Right cardiac atrium (tissue), 5 donors: ENCODE measurements around the gene TENM4. TPM values are rescaled to one million over a fixed set of nuclear protein-coding genes. Genes with fewer than 3 reads are reported as not detected.

Source experiments
- ATAC-seq, 2 donors: fragments of 200-7000 bp; cut with Tn5 transposase; one replicate each; pipeline versions ENCODE4 v1.8.0 to v1.9.1; 2020; ENCODE audit warnings: moderate library complexity in 2 of 2, mild to moderate bottlenecking in 1 of 2
- DNase-seq, 3 donors: peaks; one replicate each; pipeline ENCODE4 v3.0.0-alpha.2; 2020
- H3K27ac ChIP-seq: one replicate; pipeline ENCODE4 v1.5.1; 2013; ENCODE audit warnings: mild to moderate bottlenecking, low read length, control low read depth, moderate library complexity
- H3K27me3 ChIP-seq: one replicate; pipeline ENCODE4 v1.6.1; 2013; ENCODE audit not compliant: control insufficient read depth, insufficient read depth
- H3K4me1 ChIP-seq: one replicate; pipeline ENCODE4 v1.6.1; 2013; ENCODE audit warnings: low read length; ENCODE audit not compliant: control insufficient read depth, insufficient read depth
- H3K4me3 ChIP-seq: one replicate; pipeline ENCODE4 v1.5.1; 2013; ENCODE audit warnings: low read length, control low read depth
- H3K9me3 ChIP-seq: one replicate; pipeline ENCODE4 v1.6.1; 2013; ENCODE audit warnings: low read length; ENCODE audit not compliant: control insufficient read depth
- WGBS: extraction: QIAGEN DNeasy Blood & Tissue Kit; methylation state at CpG from one replicate; pipeline ENCODE4 v1.1.7; 2013; 5-methylcytosine and 5-hydroxymethylcytosine counted together
- intact Hi-C, 4 donors: fragments of 100-400 bp; cut with DNase I; formaldehyde crosslinking; loops; one replicate each; pipeline versions ENCODE4 v1.11.0 to v1.14.0; 2022 to 2023
- polyA plus RNA-seq: library from polyadenylated mRNA; stranded (reverse); fragments of 200-250 nt; gene quantifications from one replicate; pipeline ENCODE4 v1.2.3, GENCODE V29; 2013
- total RNA-seq, 4 donors: library from RNA; stranded (reverse); fragmentation: NEBNext Ultra II Directional; extraction: Animal tissue kit (Norgen Biotek cat#: 25700); gene quantifications; one replicate each; pipeline ENCODE4 v1.2.1, GENCODE V29; 2021
- donor health status: healthy with polysubstance abuse.
- donor health status: DM: no; HTN: yes; CAD: no.
- donor health status: DM: no; HTN: no; CAD: no.
- donor health status: DM: no; HTN: yes; CAD: no; lungs with severe emphysema.
- donor health status: DM: yes; HTN: yes; CAD: no.

The TENM4 gene
- total and polyA plus RNA-seq, 5 donors = 0.26 to 2.3 (median 0.71) TPM

GRCh38 chr11:79417069-79417920 lies 23.5 kb downstream of the TENM4 start:
- intact Hi-C loops = no loop called here
- no peak for ATAC-seq

DNA sequence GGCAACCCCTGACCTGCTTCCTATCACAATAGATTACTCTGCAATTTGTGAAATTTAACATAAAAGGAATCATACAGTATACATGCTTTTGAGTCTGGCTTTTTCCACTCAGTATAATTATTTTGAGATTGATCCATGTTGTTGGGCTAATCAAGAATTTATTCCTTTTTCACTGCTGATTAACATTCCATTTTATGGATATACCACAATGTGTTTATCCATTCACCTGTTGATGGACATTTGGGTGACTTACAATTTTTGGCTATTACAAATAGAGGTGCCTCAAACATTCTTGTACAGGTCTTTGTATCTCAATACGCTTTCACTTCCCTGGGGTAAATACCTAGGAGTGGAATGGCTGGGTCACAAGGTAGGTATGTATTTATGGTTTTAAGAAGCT lies 24.9 kb downstream of the TENM4 start:
- no peak for DNase-seq
- no peaks in the 10 kb centered on the region for H3K27me3 ChIP-seq
- H3K27ac ChIP-seq = no peak overlapping the region
- H3K4me3 ChIP-seq = no peak overlapping the region
- H3K9me3 ChIP-seq = no peaks in the 10 kb centered on the region
- ATAC-seq = no peak
- no peaks in the 10 kb centered on the region for H3K4me1 ChIP-seq
- intact Hi-C loops = no loop called here
- WGBS = 95% methylated on average over 1 of the region's 1 CpG

More at GRCh38 chr11:79417069-79417920, 23.5 kb downstream of the TENM4 start:
- H3K4me3 ChIP-seq = no peak overlapping the region
- WGBS = 84% methylated on average over 6 of the region's 6 CpGs
- H3K27me3 ChIP-seq = no peaks in the 10 kb centered on the region
- no peaks in the 10 kb centered on the region for H3K4me1 ChIP-seq
- no peaks in the 10 kb centered on the region for H3K9me3 ChIP-seq
- DNase-seq = no peak
- H3K27ac ChIP-seq = no peak overlapping the region

DNA sequence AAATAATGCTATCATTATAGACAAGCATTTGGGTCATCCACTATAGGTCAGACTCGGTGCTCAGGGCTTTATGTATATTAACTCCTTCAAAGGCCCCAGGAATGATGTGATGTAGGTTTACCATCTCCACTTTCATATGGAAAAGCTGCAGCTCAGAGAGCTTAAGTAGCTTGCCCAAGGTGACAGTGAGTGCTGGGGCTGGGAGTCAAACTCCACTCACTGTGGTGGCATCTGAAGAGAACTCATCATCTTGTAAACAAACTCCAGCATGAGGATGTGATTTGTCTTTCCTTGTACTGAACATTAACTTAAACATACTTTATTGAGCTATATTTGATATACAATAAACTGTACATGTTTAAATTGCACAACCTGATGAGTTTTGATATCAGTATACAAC lies 25.4 kb downstream of the TENM4 start:
- H3K27me3 ChIP-seq = no peaks in the 10 kb centered on the region
- no peak for DNase-seq
- no peak overlapping the region for H3K4me3 ChIP-seq
- intact Hi-C loops = no loop called here
- H3K9me3 ChIP-seq = no peaks in the 10 kb centered on the region
- 72% methylated on average over 1 of the region's 1 CpG for WGBS
- no peak overlapping the region for H3K27ac ChIP-seq
- no peak for ATAC-seq
- H3K4me1 ChIP-seq = no peaks in the 10 kb centered on the region

GRCh38 chr11:79414644-79415317 lies 26.0 kb downstream of the TENM4 start:
- intact Hi-C loops = no loop called here
- H3K27ac ChIP-seq = no peak overlapping the region
- no peaks in the 10 kb centered on the region for H3K9me3 ChIP-seq
- H3K4me3 ChIP-seq = no peak overlapping the region
- ATAC-seq (peak in 1 of 2 donors; percentile 47), DNase-seq (peak in 2 of 3 donors; percentile 33 to 54)
- no peaks in the 10 kb centered on the region for H3K27me3 ChIP-seq
- no peaks in the 10 kb centered on the region for H3K4me1 ChIP-seq
- 55% methylated on average over 8 of the region's 8 CpGs for WGBS

DNA sequence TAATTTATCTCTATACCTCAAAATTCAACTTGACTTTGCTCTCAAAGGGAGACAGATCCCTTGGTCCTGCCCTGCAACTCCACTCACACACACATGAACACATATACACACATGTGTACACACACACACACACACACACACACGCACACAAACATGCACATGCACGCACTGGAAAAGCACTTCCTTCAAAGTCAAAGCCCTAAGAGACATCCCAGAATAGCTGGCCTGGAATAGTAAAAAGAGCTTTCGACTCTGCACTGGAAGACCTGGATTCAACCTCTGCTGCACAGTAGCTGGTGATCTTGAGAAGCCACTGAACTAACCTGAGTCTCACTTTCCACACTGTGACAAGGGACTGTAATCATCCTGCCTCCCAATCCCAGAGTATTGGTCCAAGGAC lies 26.8 kb downstream of the TENM4 start:
- intact Hi-C loops = no loop called here
- DNase-seq (no peak), ATAC-seq (no peak)
- Histone ChIP-seq H3K9me3 (no peaks in the 10 kb centered on the region), H3K4me1 (no peaks in the 10 kb centered on the region), H3K27me3 (no peaks in the 10 kb centered on the region), H3K27ac (no peak overlapping the region), H3K4me3 (no peak overlapping the region)
- 53% methylated on average over 3 of the region's 3 CpGs for WGBS

GRCh38 chr11:79413268-79413667 lies 27.6 kb downstream of the TENM4 start:
- H3K4me1 ChIP-seq = no peaks in the 10 kb centered on the region
- no peak overlapping the region for H3K4me3 ChIP-seq
- no peaks in the 10 kb centered on the region for H3K9me3 ChIP-seq
- no peak overlapping the region for H3K27ac ChIP-seq
- 18% methylated on average over 4 of the region's 4 CpGs for WGBS
- no peaks in the 10 kb centered on the region for H3K27me3 ChIP-seq
- ATAC-seq (peak; percentile 94 to 97), DNase-seq (peak; percentile 86 to 95 (median 92))
- intact Hi-C loops = no loop called here

GRCh38 chr11:79412761-79413160 lies 28.1 kb downstream of the TENM4 start:
- Histone ChIP-seq H3K4me3 (no peak overlapping the region), H3K4me1 (no peaks in the 10 kb centered on the region), H3K27ac (no peak overlapping the region), H3K27me3 (no peaks in the 10 kb centered on the region), H3K9me3 (no peaks in the 10 kb centered on the region)
- intact Hi-C loops = no loop called here
- DNase-seq (no peak), ATAC-seq (no peak)
- WGBS = 69% methylated on average over 1 of the region's 1 CpG

- Histone ChIP-seq H3K9me3 (no peaks in the 10 kb centered on the region), H3K27ac (no peak overlapping the region), H3K4me1 (no peaks in the 10 kb centered on the region), H3K27me3 (no peaks in the 10 kb centered on the region), H3K4me3 (no peak overlapping the region)
- intact Hi-C loops = no loop called here
- DNase-seq (no peak), ATAC-seq (no peak)
- WGBS = 88% methylated on average over 6 of the region's 6 CpGs
These were observed 31.5 kb downstream of the TENM4 start for GRCh38 chr11:79409330-79409729.

DNA sequence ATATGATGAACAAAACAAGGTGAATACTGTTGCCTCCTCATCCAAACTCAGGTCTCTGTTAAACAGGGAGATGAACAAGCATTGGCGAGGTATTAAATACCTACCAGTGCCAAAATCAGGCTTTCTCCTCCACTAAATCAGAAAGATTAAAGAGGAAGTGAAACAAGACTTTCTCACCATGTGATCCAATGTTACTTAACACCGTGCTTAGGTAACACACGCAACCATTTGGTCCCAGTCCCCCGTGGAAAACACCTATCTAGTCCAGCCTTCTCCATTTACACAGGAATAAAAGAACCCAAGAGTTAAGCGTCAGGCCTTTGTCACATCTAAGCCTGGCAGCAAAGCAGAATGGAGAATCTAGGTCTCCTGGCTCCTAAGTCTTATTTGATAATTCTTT lies 34.5 kb downstream of the TENM4 start:
- intact Hi-C loops = no loop called here
- no peaks in the 10 kb centered on the region for H3K9me3 ChIP-seq
- no peaks in the 10 kb centered on the region for H3K27me3 ChIP-seq
- no peak overlapping the region for H3K27ac ChIP-seq
- H3K4me3 ChIP-seq = no peak overlapping the region
- ATAC-seq = no peak
- WGBS = 70% methylated on average over 5 of the region's 5 CpGs
- no peaks in the 10 kb centered on the region for H3K4me1 ChIP-seq
- no peak for DNase-seq

DNA sequence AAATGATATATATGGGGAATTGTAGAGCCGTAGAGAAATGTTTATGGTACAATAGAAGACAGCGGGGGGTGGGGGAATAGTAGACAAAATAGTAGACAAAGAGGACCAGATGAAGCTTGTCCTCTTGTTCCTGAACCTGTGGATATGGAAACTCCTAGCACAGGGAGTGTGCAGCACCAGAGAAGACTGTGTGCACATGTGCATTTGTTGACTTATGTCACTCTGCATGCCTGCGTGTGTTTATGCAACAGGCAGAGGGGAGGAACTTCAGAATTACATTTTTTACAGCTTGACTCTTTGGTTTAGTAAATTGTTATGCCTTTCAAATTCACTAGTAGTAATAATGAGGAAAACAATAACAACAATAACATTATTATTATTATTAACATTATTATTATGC lies 36.0 kb downstream of the TENM4 start:
- intact Hi-C loops = no loop called here
- Histone ChIP-seq H3K4me3 (no peak overlapping the region), H3K27ac (no peak overlapping the region), H3K4me1 (no peaks in the 10 kb centered on the region), H3K9me3 (no peaks in the 10 kb centered on the region), H3K27me3 (no peaks in the 10 kb centered on the region)
- DNase-seq (no peak), ATAC-seq (no peak)
- 70% methylated on average over 3 of the region's 3 CpGs for WGBS

DNA sequence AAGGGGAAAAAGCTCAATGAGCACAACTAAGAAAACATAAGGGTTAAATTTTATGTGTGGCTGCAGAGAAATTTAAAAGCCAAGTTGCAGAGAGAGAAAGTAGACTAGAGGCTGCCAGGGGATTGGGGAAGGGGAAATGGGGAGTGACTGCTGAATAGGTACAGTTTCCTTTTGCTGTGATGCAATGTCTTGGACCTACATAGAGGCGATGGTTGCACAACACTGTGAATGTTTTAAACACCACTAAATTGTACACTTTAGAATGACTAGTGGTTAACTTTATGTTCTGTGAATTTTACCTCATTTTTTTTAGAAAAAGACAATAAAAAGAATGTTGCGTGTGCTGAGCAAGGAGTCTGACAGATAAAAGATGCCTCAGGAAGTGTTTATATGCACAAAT lies 36.5 kb downstream of the TENM4 start:
- 57% methylated on average over 2 of the region's 2 CpGs for WGBS
- H3K27me3 ChIP-seq = no peaks in the 10 kb centered on the region
- no peaks in the 10 kb centered on the region for H3K9me3 ChIP-seq
- intact Hi-C loops = no loop called here
- DNase-seq = no peak
- no peak for ATAC-seq
- no peak overlapping the region for H3K4me3 ChIP-seq
- no peaks in the 10 kb centered on the region for H3K4me1 ChIP-seq
- H3K27ac ChIP-seq = no peak overlapping the region
